NCI-H2227 (cell line): ENCODE measurements around the gene PARL.
"Not testable (repeated sequence)": the region's sequence is repeated elsewhere in the genome, so short reads cannot be mapped to it uniquely, and the experiment has no call there.

ENCODE experiments used
- DNase-seq: peaks from one replicate; lab custom pipeline; 2025; ENCODE audit not compliant: unreplicated experiment; lab: John Stamatoyannopoulos, UW

PARL gene

GRCh38 chr3:183796372-183796771 lies 88.3 kb downstream of the PARL start:
- DNase-seq = no peak

- no peak for DNase-seq
These were observed 90.2 kb downstream of the PARL start for GRCh38 chr3:183794452-183794851.

- no peak for DNase-seq
These were observed 91.7 kb downstream of the PARL start for GRCh38 chr3:183792976-183793375.

- no peak for DNase-seq
These were observed 94.0 kb downstream of the PARL start for GRCh38 chr3:183790700-183791099.

GRCh38 chr3:183789826-183790225 lies 94.9 kb downstream of the PARL start:
- DNase-seq = no peak

- DNase-seq = not testable (repeated sequence)
These were observed 100.2 kb downstream of the PARL start for GRCh38 chr3:183784503-183784902.

- DNase-seq = no peak
These were observed 102.0 kb downstream of the PARL start for GRCh38 chr3:183782576-183783276.

GRCh38 chr3:183781246-183781645 lies 103.4 kb downstream of the PARL start:
- DNase-seq = no peak

GRCh38 chr3:183779896-183780465 lies 104.7 kb downstream of the PARL start:
- no peak for DNase-seq
